Amniotic epithelial cell (primary cell): Measurements from ENCODE around the gene SNRNP48.

ENCODE experiments used
- DNase-seq: peaks from one replicate; pipeline ENCODE4 v3.0.0-alpha.2; 2010; ENCODE audit warnings: low read depth

The SNRNP48 gene, protein sequence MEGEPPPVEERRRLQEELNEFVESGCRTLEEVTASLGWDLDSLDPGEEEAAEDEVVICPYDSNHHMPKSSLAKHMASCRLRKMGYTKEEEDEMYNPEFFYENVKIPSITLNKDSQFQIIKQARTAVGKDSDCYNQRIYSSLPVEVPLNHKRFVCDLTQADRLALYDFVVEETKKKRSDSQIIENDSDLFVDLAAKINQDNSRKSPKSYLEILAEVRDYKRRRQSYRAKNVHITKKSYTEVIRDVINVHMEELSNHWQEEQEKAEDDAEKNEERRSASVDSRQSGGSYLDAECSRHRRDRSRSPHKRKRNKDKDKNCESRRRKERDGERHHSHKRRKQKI

DNA sequence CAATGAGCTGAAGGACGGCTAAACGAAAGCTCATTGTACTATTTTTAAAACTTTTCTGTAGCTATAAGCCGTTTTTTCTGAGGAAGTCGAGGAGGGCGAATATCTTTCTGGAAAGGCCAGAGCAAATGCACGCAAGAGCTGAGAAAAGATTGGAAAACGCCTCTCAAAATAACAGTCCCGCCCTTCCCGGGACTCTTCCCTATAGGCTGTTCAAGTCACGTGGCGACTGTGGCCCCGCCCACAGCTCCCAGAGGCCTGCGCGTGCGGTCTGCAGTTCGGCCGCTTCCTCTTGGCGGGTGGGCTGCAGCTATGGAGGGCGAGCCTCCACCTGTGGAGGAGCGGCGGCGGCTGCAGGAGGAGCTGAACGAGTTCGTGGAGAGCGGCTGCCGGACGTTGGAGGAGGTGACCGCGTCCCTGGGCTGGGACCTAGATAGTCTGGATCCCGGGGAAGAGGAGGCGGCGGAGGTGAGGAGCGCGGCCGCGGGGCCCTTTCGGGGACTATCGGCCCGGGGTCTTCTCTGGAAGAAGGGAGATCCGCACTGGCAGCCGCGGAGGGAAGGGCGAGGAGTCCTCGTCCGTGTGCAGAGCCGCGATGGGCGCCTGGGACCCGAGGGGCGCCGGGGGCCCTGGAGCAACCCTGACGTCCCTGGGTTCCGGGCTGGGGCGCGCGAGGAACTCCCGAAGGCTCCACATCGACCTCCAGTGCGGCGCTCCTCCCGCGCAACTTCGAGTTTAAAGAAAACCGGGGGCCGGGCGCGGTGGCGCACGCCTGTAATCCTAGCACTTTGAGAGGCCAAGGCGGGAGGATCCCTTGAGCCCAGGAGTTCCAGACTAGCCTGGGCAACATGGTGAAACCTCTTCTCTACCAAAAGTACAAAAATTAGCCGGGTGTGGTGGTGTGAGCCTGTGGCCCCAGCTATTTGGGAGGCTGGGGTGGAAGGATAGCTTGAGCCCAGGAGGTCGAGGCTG is at the start of gene SNRNP48:
SNRNP48 (plus strand) TSS at position 250 of the 969 bp plus-strand sequence; CDS start at position 310, 60 bp downstream.
- DNase-seq = peak; percentile 88

DNA sequence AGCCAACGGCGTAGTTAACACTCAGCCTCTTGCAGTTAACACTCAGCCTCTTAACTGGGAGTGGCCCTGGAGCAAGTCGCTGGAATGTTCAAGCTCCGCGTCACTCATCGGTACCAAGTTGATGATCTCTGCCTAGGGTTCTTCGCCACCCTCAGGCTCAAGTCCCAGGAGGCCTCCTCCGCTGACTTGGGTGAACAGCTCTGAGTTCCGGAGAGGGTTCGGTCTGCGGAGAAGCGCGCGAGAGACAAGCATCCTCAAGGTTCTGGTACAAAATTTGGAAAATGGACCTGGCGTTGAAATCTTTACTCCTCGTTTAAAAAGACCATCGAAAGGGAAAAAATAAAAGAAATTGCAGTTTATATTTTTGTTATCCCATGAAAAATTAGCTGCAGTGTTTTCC is 49.4 kb upstream of the SNRNP48 start:
- DNase-seq = peak; percentile 10

- DNase-seq = peak; percentile 12
These were observed 48.6 kb upstream of the SNRNP48 start, which contains the start of gene DSP for GRCh38 chr6:7541175-7542064. Gene DSP, plus strand, starts transcription at chr6:7541671. Its CDS starts 245 bp downstream, at chr6:7541916.

DNA sequence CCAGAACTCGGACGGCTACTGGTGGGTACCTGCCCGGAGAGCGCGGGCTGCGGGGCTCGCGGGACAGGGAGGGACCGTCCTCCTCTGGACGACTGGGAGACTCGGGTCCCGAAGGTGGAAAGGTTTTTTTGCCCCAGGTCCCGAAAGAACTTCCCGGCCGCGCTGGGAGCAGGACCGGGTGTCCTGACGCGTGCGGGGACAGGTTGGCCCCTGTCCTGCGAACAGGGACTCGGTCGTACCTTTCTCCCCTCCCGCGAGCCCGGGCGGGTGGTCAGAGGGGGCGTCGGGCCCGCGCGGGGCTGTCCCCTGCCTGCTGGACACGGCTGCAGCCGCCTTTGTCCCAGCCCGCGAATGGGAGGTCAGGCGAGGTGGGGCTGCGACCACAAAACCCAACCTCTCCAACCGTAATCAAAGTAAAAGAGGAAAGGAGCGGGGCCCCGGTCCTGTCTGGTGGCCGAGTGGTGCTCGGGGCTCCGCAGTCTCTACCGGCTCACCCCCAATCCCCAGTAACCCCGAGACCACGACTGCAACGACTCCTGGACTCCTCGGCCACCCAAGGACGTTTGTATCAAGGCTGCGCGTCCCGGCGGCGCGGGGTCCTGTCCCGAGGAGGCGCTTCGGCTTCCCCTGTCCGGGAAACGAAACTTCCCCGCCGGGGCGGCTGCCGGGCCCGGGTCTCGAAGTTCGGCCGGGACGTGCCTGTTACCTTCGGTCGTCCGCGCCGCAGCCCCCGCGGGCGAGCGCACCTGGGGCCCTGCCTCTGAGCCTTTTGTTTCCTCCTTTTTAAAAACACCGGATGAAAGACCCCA is 47.7 kb upstream of the SNRNP48 start:
- DNase-seq = no peak

GRCh38 chr6:7542874-7543624 is 46.9 kb upstream of the SNRNP48 start:
- DNase-seq = peak; percentile 66

DNA sequence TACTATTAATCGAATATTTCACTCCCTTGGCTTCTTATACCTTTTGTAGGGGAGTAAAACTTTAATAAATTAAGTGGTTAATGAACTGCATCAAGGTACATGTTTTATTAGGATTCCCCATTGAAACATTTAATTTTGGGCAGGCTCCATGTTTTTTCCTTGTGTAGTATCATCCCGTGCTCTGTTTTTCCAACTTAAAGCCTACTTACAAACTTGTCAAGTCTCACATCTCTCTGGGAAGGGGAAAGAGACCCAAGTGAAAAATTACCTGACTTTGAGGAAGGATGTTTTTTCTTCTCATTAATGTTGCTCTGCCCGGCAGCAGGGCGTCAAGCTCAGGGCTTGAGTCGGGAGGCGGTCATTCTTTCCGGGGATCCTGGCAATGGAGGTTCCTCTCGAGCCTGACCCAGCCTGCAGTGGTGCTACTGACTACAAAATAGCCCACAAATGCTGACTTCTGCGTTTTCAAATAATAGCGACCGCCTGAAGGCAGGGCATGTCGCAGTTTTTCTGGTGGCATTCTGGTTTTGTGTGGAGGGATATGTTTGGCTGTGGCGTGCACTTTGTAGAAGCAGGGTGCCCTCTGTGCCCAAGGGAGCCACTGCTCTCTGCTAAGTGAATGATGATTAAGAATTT is 46.1 kb upstream of the SNRNP48 start:
- peak; percentile 8 for DNase-seq

DNA sequence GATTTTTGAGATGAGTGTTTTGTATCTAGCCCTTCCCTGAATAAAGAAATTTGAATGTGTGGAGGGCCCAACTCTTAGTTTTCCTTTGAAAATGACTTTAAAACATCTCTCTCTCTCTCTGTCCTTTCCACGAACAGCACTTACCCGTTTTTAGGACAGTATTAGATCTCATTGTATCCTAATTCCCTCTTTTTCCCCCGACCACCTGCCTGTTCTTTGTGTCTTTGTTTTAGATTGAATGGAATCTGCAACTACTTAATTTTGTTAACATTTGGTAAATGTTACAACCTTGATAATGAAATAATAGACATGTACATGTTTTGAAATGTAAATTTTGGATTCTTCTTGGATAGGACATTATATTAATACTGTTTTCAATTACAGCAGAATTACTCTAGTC is 45.4 kb upstream of the SNRNP48 start:
- DNase-seq = no peak

GRCh38 chr6:7545316-7546019 is 44.5 kb upstream of the SNRNP48 start:
- DNase-seq = peak; percentile 3

DNA sequence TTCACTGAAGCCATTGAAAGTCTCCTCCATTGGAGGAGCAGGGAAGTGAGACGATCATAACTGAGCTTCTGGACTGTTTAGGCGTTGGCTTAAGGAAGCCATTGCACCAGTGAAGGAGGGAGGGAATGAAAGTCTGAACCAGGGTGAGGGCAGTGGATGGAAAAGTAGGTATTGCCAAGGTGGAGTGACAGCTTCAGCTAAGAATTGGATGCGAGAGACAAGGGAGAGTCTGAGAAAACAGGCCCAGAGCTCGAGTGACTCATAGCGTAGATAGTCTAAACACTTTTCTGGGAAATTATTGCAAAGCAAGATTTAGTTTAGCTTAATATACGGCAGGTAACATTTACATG is 44.0 kb upstream of the SNRNP48 start:
- DNase-seq = peak; percentile 68

DNA sequence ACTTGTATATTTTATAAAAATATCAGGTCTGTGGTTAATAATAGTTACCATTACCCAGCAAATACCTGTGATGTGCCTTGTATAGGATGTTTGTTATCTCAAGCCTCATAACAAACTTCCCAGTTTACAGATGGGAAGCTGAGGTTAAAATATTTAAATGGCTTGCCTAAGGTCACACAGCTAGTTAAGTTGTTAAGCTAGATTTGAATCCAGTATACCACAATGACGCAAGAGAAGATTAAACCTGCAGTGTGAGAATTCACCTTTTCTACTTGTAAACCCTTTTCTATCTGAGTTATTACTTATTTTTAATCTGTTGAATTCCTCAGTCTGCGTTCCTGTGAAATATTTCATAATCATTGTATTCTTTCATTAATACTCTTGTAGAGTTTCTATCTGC is 43.6 kb upstream of the SNRNP48 start:
- peak; percentile 72 for DNase-seq

GRCh38 chr6:7546896-7547295 is 43.1 kb upstream of the SNRNP48 start:
- no peak for DNase-seq

GRCh38 chr6:7547315-7547714 is 42.7 kb upstream of the SNRNP48 start:
- no peak for DNase-seq

- no peak for DNase-seq
These were observed 39.6 kb upstream of the SNRNP48 start for GRCh38 chr6:7550433-7550801.

DNA sequence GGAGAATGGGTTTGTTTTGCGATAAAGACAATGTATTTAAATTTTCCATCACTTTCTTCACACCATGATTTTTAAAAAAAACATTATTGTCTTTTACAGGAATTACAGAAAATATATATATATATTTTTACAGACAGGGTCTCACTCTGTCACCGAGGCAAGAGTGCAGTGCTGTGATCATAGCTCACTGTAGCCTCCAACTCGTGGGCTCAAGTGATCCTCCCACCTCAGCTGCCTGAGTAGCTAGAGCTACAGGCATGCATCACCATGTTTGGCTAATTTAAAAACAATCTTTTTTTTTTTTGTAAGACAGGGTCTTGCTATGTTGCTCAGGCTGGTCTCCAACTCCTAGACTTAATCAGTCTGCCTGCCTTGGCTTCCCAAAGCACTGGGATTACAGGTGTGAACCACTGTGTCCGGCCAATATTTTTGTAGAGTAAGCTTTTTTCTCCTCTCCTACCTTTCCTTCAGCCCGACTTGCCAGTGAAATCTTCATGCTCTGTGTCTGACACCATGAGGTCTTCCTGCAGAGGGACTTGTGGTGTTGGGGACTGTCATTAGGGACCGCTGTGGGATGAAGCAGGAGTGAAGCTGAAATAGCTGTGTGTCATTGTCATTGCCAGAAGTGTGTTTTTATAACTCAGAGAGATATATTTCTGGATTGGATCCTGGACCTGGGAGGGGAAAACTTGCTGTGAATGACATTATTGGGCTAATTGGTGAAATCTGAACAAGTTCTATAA is 35.3 kb upstream of the SNRNP48 start:
- DNase-seq = no peak

DNA sequence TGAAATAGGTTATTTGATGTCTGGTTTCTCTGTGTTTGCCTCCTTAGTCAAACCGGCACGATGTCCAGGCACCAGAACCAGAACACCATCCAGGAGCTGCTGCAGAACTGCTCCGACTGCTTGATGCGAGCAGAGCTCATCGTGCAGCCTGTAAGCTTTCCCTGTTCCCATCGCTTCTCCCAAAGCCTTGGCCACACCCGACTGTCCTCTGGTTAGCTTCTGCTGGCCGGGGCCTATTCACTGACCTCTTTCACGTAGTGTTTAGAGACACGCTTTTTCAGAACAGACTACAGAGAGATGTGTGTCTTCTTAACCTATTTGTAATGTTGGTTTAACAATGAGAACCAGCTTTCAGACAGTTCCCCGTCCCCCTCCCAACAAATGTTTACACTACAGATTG is 34.3 kb upstream of the SNRNP48 start:
- no peak for DNase-seq

- DNase-seq = no peak
These were observed 33.4 kb upstream of the SNRNP48 start for GRCh38 chr6:7556394-7557106.

GRCh38 chr6:7557652-7558051 is 32.3 kb upstream of the SNRNP48 start:
- no peak for DNase-seq

DNA sequence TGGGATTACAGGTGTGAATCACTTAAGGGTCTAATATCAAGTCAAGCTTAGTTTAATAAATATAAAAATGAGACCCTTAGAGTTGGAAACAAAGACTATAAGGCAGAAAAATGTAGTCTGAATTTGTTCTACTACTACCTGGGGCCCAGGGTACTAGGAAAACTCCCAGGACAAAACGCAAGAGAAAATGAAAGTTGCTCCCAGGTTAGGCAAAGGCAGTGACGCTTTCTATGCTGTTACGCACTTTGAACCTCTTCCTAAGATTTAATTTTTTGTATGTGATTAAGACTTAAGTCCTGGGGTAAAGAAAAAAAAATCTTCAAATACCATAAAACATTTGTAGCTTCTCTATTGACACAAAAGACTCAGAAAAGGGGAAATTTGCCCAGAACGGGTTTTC is 31.2 kb upstream of the SNRNP48 start:
- DNase-seq = no peak
